GM19438 (cell line): ENCODE results near the gene IGLL5.

ENCODE experiments used
- ATAC-seq: cut with Tn5 transposase; IDR thresholded peaks from one replicate; pipeline ENCODE4 v1.9.1; 2021; ENCODE audit warnings: low read depth; ENCODE audit not compliant: unreplicated experiment

The IGLL5 gene

GRCh38 chr22:22935546-22936157 is 48.0 kb downstream of the IGLL5 start:
- ATAC-seq = peak; percentile 81

DNA sequence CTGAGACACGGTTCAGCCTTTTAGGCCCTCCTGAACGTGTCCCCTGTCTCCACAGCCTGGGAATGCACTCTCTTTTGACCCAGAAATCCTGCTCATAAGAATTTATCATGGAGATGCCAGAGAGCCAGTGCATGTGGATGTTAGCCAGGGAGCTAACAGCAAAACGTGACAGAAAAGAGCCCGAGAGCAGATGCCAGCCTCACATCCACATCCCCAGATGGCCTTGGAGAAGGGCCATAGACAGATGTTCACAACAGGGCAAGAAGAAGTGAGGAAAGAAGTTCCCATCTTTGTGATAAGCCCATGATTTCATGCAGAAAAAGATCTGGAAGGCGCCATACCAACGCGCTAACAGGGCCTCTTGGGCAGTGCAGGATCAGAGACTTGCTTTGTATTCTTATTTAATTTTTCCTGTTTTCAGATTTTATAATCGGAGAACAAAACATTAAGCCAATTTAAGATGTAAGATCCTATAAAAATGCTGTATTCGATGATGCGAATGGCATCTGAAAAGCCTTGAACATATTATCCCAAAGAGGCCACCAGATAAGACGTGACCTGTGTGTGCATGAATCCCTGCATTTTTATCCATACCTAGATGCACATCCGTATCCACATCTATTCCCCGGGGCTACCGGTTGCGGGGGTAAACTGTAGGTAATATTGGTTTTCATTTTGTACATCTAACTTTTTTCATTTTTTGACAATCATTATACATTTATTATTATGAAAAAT is 48.7 kb downstream of the IGLL5 start:
- no peak for ATAC-seq

- ATAC-seq = no peak
These were observed 49.5 kb downstream of the IGLL5 start for GRCh38 chr22:22936915-22937656.

GRCh38 chr22:22937894-22938480 is 50.4 kb downstream of the IGLL5 start:
- ATAC-seq = no peak

- no peak for ATAC-seq
These were observed 51.3 kb downstream of the IGLL5 start for GRCh38 chr22:22938672-22939587.

DNA sequence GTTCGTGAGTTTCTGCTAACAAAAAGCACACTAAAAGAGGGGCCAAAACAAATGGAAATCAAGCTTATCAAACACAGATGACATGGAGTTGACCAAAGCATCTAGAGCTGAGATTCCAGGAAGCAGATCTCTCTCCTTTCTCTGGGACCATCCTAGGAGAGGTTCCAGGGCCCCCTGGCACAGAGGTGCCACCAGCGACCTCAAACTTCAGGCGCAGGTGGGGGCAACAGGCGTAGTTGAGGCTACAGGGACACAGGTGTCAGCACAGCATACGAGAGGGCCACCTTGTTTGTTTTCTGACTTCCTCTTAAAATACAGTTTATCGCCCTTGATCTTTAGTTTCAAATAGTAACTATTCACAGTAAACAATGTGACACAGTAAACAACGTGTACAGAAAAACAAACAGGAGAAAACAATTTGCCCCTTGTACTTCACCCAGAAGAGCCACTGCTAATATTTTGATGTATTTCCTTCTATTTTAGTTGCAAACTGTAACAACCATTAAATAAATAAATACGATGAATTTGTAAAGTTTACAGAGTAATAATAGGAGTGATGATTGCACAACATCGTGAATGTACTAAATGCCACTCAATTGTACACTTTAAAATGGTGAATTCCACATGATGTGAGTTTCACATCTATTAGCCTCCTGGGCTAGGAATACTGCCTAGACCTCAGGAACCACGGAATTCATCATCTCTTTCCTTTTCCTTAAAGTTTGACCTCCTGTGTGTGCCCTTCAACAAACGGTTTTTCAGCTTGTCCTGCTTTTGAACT is 52.2 kb downstream of the IGLL5 start:
- ATAC-seq = no peak

GRCh38 chr22:22940961-22941605 is 53.5 kb downstream of the IGLL5 start:
- no peak for ATAC-seq

- ATAC-seq = no peak
These were observed 54.4 kb downstream of the IGLL5 start for GRCh38 chr22:22941831-22942510.

GRCh38 chr22:22942511-22943329 is 55.1 kb downstream of the IGLL5 start:
- ATAC-seq = no peak

- ATAC-seq = no peak
These were observed 56.1 kb downstream of the IGLL5 start for GRCh38 chr22:22943521-22944267.

GRCh38 chr22:22944268-22944985 is 56.8 kb downstream of the IGLL5 start:
- ATAC-seq = no peak

- no peak for ATAC-seq
These were observed 57.6 kb downstream of the IGLL5 start for GRCh38 chr22:22945195-22945594.
